DMS153 treated with DMSO at 0.1 percent for 48 hours (cell line): ENCODE data around the gene ALDH3B1.

Experiments
- DNase-seq: peaks from one replicate; lab custom pipeline; 2025; ENCODE audit not compliant: unreplicated experiment; lab: John Stamatoyannopoulos, UW

ALDH3B1 gene

GRCh38 chr11:67996622-67997474, 13.3 kb upstream of the ALDH3B1 start:
- DNase-seq = no peak

GRCh38 chr11:67997475-67997921, 12.6 kb upstream of the ALDH3B1 start:
- DNase-seq = no peak

- no peak for DNase-seq
These were observed 11.7 kb upstream of the ALDH3B1 start for GRCh38 chr11:67998150-67999045.

- no peak for DNase-seq
These were observed 10.9 kb upstream of the ALDH3B1 start for GRCh38 chr11:67999201-67999629.

- DNase-seq = no peak
These were observed 10.4 kb upstream of the ALDH3B1 start for GRCh38 chr11:67999704-68000103.

GRCh38 chr11:68002575-68002937, 7.6 kb upstream of the ALDH3B1 start:
- no peak for DNase-seq

- DNase-seq = peak; percentile 11
These were observed 6.9 kb upstream of the ALDH3B1 start for GRCh38 chr11:68002938-68003845.

- no peak for DNase-seq
These were observed 6.1 kb upstream of the ALDH3B1 start, which contains the start of gene UNC93B1 for GRCh38 chr11:68003846-68004550. Gene UNC93B1 (minus strand): TSS chr11:68004097. CDS start chr11:68004043, 54 bp downstream.

- no peak for DNase-seq
These were observed 5.4 kb upstream of the ALDH3B1 start for GRCh38 chr11:68004551-68005335.

- DNase-seq = no peak
These were observed 3.4 kb upstream of the ALDH3B1 start for GRCh38 chr11:68006606-68007166.

- DNase-seq = no peak
These were observed 2.4 kb upstream of the ALDH3B1 start for GRCh38 chr11:68007498-68008380.

- peak; percentile 29 for DNase-seq
These were observed 1.5 kb upstream of the ALDH3B1 start for GRCh38 chr11:68008381-68009337.

- no peak for DNase-seq
These were observed 587 bp upstream of the ALDH3B1 start for GRCh38 chr11:68009391-68010089.

GRCh38 chr11:68011051-68011943, 1.2 kb downstream of the ALDH3B1 start:
- no peak for DNase-seq
